Keratinocyte (primary cell): ENCODE data around the gene RFESD. TPM values are rescaled to one million over a fixed set of nuclear protein-coding genes. Genes with fewer than 3 reads are reported as not detected.

Experiments
- DNase-seq: peaks from one replicate; pipeline ENCODE4 v3.0.0-alpha.2; 2011; ENCODE audit warnings: low read depth, missing footprints, low spot score
- FAIRE-seq: peaks from 2 replicates; lab custom pipeline; 2011; peaks lifted over from hg19 to GRCh38; lab: Jason Lieb, UNC
- H2AFZ ChIP-seq: 2 replicates; pipeline ENCODE4 v1.6.0; 2012; ENCODE audit warnings: low read length, control low read depth, inconsistent platforms; ENCODE audit not compliant: control insufficient read depth
- H3K27ac ChIP-seq: 2 replicates; pipeline ENCODE4 v1.5.1; 2011; ENCODE audit warnings: low read length; ENCODE audit not compliant: control insufficient read depth, insufficient read depth
- H3K27me3 ChIP-seq: 3 replicates; pipeline ENCODE4 v1.6.0; 2011; ENCODE audit warnings: low read length; ENCODE audit not compliant: control insufficient read depth, insufficient read depth; ENCODE audit errors: extremely low read depth
- H3K36me3 ChIP-seq, 2 experiments: 2 replicates in 1 of 2; 3 replicates in 1 of 2; pipeline ENCODE4 v1.5.1; 2011; ENCODE audit warnings: low read length in 2 of 2, mild to moderate bottlenecking in 1 of 2; ENCODE audit not compliant: control insufficient read depth in 2 of 2, insufficient read depth in 2 of 2; ENCODE audit errors: extremely low read depth in 1 of 2
- H3K4me1 ChIP-seq: 3 replicates; pipeline ENCODE4 v1.5.1; 2011; ENCODE audit warnings: low read length; ENCODE audit not compliant: control insufficient read depth, insufficient read depth; ENCODE audit errors: extremely low read depth
- H3K4me2 ChIP-seq: 3 replicates; pipeline ENCODE4 v1.6.0; 2011; ENCODE audit warnings: low read depth, low read length; ENCODE audit not compliant: control insufficient read depth, insufficient read depth; ENCODE audit errors: extremely low read depth
- H3K4me3 ChIP-seq, 3 experiments: fragments of 200-600 bp in 1 of 3; sonication (generic) in 1 of 3; 2 replicates in 2 of 3; 3 replicates in 1 of 3; pipeline ENCODE4 v1.5.1; 2011 to 2016; ENCODE audit warnings: low read length in 3 of 3, mild to moderate bottlenecking in 3 of 3, control low read depth in 2 of 3, inconsistent platforms in 1 of 3, low read depth in 1 of 3, mixed read lengths in 1 of 3, mixed run types in 1 of 3, moderate library complexity in 1 of 3; ENCODE audit not compliant: control insufficient read depth in 2 of 3, insufficient read depth in 2 of 3; ENCODE audit errors: extremely low read depth in 1 of 3
- H3K79me2 ChIP-seq: 2 replicates; pipeline ENCODE4 v1.6.0; 2012; ENCODE audit warnings: low read length; ENCODE audit not compliant: control insufficient read depth, insufficient read depth
- H3K9ac ChIP-seq: 3 replicates; pipeline ENCODE4 v1.6.0; 2011; ENCODE audit warnings: low read length; ENCODE audit not compliant: control insufficient read depth, insufficient read depth; ENCODE audit errors: extremely low read depth
- H3K9me1 ChIP-seq: 3 replicates; pipeline ENCODE4 v1.6.0; 2011; ENCODE audit warnings: low read length; ENCODE audit not compliant: control insufficient read depth, insufficient read depth; ENCODE audit errors: extremely low read depth
- H3K9me3 ChIP-seq: 2 replicates; pipeline ENCODE4 v1.5.1; 2012; ENCODE audit warnings: low read depth, low read length; ENCODE audit not compliant: control insufficient read depth
- H4K20me1 ChIP-seq: 3 replicates; pipeline ENCODE4 v1.6.0; 2011; ENCODE audit warnings: low read length; ENCODE audit not compliant: control insufficient read depth, insufficient read depth; ENCODE audit errors: extremely low read depth
- CTCF ChIP-seq, 3 experiments: IDR thresholded peaks in 1 of 3; conservative IDR thresholded peaks in 1 of 3; optimal IDR thresholded peaks in 1 of 3; 2 replicates in 2 of 3; 3 replicates in 1 of 3; pipeline versions ENCODE3 to v1.5.1; 2011; ENCODE audit warnings: low read length in 3 of 3, mild to moderate bottlenecking in 3 of 3, moderate library complexity in 2 of 3, control low read depth in 1 of 3, inconsistent platforms in 1 of 3; ENCODE audit not compliant: insufficient read depth in 2 of 3; ENCODE audit errors: extremely low read depth in 1 of 3
- EZH2 ChIP-seq: IDR thresholded peaks from one replicate; pipeline ENCODE4 v1.6.1; 2012; ENCODE audit warnings: inconsistent platforms, mild to moderate bottlenecking, low read length, moderate library complexity
- dilution Hi-C: fragments of 300-500 bp; cut with MboI; formaldehyde crosslinking; loops from one replicate; pipeline ENCODE4 v1.7.0; 2020; ENCODE audit warnings: low sequenced_read_pairs; ENCODE audit not compliant: extremely low pct_ligation_motif_present
- polyA plus RNA-seq, 5 experiments: library from polyadenylated mRNA; depleted of rRNA in 3 of 5; stranded (reverse) in 3 of 5; stranded (forward) in 1 of 5; unstranded in 1 of 5; fragments of >200 nt; gene quantifications; 1 replicate in 1 of 5; 2 replicates in 3 of 5; 3 replicates in 1 of 5; pipeline versions ENCODE4 v1.2.1 to v1.2.3, GENCODE V29; 2011 to 2012; ENCODE audit warnings: missing spikeins in 2 of 5, low read depth in 1 of 5, low replicate concordance in 1 of 5

Gene RFESD
- polyA plus RNA-seq, 1 donor (not counting 4 experiments of a cell fraction or from before 2014, with no cell fraction given) = 3.5 TPM

GRCh38 chr5:95619514-95620029 lies 27.0 kb upstream of the RFESD start:
- H2AFZ ChIP-seq = peak overlapping the region; percentile 14

GRCh38 chr5:95620030-95620869 lies 26.3 kb upstream of the RFESD start, which contains the start of gene GPR150:
GPR150 (plus strand) TSS chr5:95620087; CDS start chr5:95620276, 189 bp downstream.
- peak within 1 kb of the TSS; percentile 67 for H2AFZ ChIP-seq
- dilution Hi-C loops = no loop called here

More at GRCh38 chr5:95619514-95620029, 27.0 kb upstream of the RFESD start:
- Histone ChIP-seq H3K9me1 (no peaks in the 10 kb centered on the region), H3K9me3 (no peaks in the 10 kb centered on the region), H3K36me3 (no peaks in the 10 kb centered on the region), H3K27ac (no peak overlapping the region), H3K79me2 (no peaks in the 10 kb centered on the region), H3K9ac (no peak overlapping the region), H3K27me3 (peaks cover 9% of the 10 kb centered on the region), H3K4me2 (peak overlapping the region; percentile 77), H4K20me1 (no peaks in the 10 kb centered on the region), H3K4me1 (peaks cover 28% of the 10 kb centered on the region), H3K4me3 (peak overlapping the region in 1 of 3 experiments; percentile 35)
- FAIRE-seq (no peak), DNase-seq (no peak)
- dilution Hi-C loops = no loop called here
- TF ChIP-seq EZH2 (no peak), CTCF (optimal IDR thresholded peaks at IDR 0.05 in 1 of 3, IDR thresholded peaks at IDR 0.05 in 1 of 3, conservative IDR thresholded peaks at IDR 0.05 in 1 of 3; ENCODE audit: extremely low read depth in 1 of 3, insufficient read depth in 2 of 3, low read length in 3 of 3) (no peak)

More at GRCh38 chr5:95620030-95620869, 26.3 kb upstream of the RFESD start, which contains the start of gene GPR150:
- Histone ChIP-seq H4K20me1 (no peaks in the 10 kb centered on the region), H3K36me3 (no peaks in the 10 kb centered on the region), H3K4me3 (peak within 1 kb of the TSS; percentile 13 to 35 (median 29)), H3K27me3 (peaks cover 9% of the 10 kb centered on the region), H3K4me2 (peak within 1 kb of the TSS; percentile 77), H3K9ac (peak within 1 kb of the TSS; percentile 44), H3K79me2 (no peaks in the 10 kb centered on the region), H3K9me3 (no peaks in the 10 kb centered on the region), H3K9me1 (no peaks in the 10 kb centered on the region), H3K4me1 (peaks cover 28% of the 10 kb centered on the region), H3K27ac (peak within 1 kb of the TSS; percentile 44)
- FAIRE-seq = no peak
- no peak for DNase-seq
- TF ChIP-seq EZH2 (peak; percentile 50), CTCF (optimal IDR thresholded peaks at IDR 0.05 in 1 of 3, IDR thresholded peaks at IDR 0.05 in 1 of 3, conservative IDR thresholded peaks at IDR 0.05 in 1 of 3; ENCODE audit: extremely low read depth in 1 of 3, insufficient read depth in 2 of 3, low read length in 3 of 3) (peak in 1 of 3 experiments; percentile 26)
